Activated CD4-positive, alpha-beta T cell treated with anti-CD3 and anti-CD28 coated beads, Interleukin-2, amount 50 U/mL, for 16 hours (primary cell): ENCODE data around the gene OCA2.
"Not testable (repeated sequence)": the region's sequence is repeated elsewhere in the genome, so short reads cannot be mapped to it uniquely, and the experiment has no call there.

ENCODE experiments used
- DNase-seq: peaks from one replicate; pipeline ENCODE4 v3.0.0-alpha.2; 2020

The OCA2 gene

GRCh38 chr15:28021281-28022039, 77.7 kb downstream of the OCA2 start:
- no peak for DNase-seq

DNA sequence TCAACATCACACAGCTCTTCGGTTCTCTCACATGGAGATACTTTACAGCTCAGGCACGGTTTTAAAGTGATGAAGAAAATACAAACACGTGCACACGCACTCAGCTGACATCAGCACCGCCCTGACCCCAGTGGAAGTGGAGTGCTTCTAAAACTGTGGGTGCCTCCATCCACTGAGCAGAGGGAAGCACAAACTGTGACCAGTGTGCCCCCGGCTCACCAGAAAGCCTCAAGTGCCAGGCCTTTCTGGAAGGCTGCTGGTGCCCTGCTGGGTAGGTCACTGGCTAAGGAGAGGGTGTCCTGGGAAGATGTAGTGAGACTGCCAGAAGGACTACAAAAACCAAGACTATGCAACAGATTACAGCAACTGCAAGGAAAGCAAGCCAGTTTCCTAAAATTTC, 78.5 kb downstream of the OCA2 start:
- DNase-seq: no peak

GRCh38 chr15:28019594-28020309, 79.4 kb downstream of the OCA2 start:
- no peak for DNase-seq

- no peak for DNase-seq
Measured at GRCh38 chr15:28018291-28019044, 80.6 kb downstream of the OCA2 start.

DNA sequence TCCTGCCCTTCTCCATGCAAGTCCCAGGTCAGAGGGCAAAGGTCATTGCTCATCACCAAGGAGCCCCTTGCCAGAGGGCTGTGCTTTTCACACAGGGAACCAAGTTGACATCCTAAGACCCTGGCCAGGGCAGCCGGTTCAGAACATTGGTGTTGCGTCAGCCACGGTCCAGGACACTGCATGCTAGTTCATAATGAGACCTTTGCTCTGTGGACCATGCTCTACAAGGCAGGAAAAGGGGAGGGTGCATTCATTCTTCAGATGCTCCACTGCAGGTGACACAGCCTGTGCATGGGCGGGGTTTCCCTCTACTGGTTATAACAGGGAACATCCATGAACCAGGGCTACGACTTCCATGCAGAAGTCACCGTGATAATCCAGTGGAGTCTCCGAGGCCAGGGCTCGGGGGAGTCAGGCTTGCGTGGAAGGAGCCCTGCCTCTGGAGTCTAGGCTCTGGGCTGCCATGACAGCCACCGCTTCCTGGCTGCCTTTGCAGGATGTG, 81.6 kb downstream of the OCA2 start:
- DNase-seq: no peak

DNA sequence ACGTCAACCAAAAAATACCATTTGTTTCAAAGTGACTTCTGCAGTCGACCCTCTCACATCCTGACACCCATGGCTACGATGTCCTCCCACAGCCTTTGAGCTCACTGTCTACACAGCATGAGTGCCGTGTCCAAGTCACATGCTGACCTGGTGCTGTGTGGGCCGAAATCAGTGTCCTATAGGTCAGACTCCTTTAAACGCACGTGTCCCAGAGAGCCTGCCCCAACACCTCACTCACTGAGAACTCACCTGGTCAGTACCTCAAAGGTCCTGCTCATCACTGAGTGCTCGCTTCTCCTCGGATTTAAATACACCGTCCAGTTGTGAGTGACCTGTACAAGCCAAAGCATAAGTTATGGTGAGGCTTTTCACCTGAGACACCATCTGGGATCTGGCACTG, 83.3 kb downstream of the OCA2 start:
- no peak for DNase-seq

DNA sequence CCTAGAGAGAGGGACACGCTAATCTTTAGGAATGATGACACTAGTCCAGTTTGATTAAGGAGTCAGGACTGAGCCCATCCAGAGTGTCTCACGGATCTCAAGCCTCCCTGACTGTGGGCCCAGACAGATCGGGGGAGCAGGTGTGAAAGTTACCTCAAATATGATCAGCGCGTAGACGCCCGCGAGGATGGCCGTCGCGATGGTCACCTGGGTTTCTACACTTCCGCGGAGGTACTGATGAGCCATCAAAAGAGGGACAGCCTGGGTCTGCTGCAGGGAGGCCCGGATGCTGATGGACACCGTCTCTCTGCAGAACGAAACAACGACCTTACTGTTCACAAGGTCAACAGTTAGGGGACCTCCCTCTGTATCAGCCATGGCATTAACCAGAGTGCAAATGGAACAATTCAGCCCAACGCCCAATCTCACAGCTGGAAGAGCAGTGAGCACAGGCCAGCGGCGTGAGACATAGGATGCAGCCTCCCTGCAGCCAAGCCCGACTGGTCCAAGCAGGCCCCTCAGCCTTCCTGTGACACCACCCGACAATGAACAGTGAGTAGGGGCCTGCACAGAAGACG, 84.4 kb downstream of the OCA2 start:
- DNase-seq: no peak

DNA sequence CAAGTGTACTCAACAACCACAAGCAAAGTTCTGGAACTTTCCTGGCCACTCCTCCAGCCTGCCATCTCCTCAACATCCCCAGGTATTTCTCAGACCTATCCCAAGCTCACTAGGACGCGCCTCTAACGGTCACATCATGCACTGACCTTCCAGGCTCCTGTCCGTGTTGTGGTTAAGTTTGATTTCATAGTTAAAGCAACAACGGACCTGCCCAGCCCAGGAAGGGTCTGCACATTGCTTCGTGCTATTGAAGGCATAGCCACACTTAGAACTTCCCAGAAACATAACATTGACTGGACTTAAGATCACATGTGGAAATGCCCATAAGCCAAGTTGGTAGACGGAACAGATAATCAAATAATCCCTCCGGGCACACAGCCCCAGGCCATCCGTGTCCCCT, 85.1 kb downstream of the OCA2 start:
- DNase-seq: no peak

DNA sequence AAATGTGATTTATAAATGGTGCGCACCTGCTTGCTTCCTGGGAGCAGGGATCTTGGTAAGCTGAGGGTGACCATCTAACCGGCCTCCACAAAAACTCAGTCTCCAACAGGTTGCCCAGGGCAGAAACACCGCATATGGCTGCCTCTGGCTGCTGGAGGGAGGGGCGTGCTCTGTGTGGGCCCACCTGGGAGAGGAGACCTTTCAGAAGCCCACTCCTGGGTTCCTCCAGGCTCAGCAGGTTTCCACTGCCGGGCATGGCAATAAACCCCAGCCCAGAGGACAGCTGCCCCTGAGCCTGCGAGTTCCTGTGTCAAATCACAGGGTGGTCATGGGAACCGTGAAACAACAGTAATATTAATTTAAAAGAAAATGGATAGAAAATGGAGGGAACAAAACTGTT, 85.6 kb downstream of the OCA2 start:
- no peak for DNase-seq

DNA sequence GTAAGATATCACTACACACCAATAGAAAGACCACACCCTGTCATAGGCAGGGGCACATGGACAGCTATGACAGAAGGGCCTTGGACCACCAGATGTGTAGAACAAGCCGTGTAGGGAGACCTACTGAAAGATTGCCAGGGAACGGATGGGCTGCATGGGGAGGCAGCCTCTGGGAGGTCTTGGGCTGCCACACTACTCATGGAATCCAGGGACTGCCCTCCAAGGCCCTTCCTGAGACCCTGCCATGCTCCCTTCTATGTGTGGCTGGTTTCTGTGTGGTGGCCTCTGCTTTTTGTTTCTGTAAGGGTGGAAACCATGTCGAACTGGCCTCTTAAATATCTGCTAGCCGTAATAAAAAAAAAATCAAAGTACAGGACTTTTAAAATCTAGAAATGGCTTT, 86.9 kb downstream of the OCA2 start:
- DNase-seq: no peak

GRCh38 chr15:28008175-28008574, 90.9 kb downstream of the OCA2 start:
- DNase-seq: not testable (repeated sequence)

DNA sequence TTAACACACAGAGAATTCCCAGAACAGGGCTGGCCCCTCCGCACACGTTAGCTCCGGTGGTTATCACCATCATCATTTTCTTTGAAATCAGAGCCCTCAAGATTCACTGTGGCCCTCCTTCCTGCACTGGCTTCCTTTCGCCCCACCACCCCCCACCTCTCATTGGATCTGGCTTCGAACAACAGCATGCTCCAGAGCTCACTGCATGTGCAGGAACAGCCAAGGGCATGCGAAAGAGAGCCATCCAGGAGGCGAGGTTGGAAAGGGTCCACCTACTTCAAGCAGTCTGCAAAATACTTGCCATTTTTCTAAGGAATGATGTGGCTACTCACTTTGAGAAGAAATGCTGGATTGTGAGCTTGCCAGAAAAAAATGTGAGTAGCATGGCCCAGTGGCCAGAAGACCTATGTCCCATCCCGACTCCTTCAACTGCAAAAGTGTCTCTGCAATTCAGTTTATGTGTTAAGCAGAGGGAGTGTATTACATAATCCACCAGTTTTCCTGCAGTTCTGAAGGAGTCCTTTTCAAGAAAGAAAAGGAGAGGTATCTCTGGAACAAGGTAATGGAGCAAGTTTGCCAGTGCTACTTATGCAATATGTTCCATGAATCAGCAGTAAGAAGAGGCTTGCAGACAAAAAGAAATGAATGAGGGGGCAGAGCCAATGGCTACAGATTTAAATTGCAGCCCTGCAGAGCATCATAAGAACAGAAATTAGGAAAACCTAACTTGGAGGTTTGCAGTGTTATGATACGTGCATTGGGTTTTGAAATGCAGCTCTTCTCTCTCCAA, 92.8 kb downstream of the OCA2 start:
- DNase-seq: no peak

- no peak for DNase-seq
Measured at GRCh38 chr15:28005004-28005527, 94.0 kb downstream of the OCA2 start.

- DNase-seq: no peak
Measured at GRCh38 chr15:28004143-28005003, 94.7 kb downstream of the OCA2 start.

DNA sequence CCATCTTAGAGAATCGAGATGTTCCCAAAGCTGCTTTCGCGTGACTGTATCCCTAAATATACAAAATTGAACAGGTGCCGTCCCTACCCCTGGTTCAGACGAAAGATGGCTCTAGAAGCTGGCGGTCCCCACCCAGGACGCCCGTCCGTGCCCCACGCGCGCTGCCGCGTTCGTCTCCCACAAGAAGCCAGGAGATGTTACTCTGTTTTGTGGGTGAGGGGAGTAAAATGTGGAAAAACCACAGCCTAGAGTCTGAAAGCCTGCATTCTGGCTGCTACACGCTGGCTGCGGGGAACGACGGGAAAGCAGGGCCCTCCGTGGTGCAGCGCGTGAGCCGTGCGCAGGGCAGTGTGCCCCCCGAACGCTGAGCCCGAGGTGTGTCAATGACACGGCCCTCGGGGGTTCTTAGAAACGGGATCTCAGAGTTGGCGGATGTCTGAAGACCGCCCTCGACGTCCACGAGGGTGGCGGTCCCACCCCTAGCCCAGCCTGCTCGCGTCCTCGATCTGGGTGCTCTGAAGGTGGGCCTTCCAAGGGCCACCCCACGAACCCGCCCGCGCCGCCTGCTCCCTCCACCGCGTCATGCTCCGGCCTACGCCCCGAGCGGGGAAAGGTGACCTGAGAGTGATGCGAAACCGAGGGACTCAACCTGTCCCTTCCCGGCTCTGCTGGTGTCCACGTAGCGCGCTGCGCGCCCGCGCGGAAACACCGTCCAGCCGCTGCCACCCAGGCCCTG, 95.6 kb downstream of the OCA2 start:
- no peak for DNase-seq

DNA sequence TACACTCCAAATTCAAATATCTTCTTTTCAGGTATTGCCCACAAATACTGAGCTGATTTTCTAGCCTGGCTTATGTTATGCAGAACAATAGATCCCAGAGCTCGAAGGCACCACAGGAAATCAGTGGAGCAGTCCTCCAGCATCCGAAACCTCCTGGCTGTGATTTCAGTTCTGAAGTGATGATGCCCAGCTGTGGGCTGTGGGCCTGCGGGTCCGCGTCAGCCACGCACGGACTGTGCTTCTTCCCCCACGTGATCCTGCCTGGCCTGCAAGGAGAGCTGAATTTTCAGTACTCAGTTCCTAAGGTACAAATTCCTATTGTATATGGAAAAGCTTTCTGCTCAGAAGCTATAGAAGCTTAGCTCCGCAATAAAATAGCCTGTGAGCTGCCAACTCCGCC, 96.2 kb downstream of the OCA2 start:
- no peak for DNase-seq

- no peak for DNase-seq
Measured at GRCh38 chr15:28002136-28002861, 96.8 kb downstream of the OCA2 start.

GRCh38 chr15:28001641-28002040, 97.5 kb downstream of the OCA2 start:
- no peak for DNase-seq

DNA sequence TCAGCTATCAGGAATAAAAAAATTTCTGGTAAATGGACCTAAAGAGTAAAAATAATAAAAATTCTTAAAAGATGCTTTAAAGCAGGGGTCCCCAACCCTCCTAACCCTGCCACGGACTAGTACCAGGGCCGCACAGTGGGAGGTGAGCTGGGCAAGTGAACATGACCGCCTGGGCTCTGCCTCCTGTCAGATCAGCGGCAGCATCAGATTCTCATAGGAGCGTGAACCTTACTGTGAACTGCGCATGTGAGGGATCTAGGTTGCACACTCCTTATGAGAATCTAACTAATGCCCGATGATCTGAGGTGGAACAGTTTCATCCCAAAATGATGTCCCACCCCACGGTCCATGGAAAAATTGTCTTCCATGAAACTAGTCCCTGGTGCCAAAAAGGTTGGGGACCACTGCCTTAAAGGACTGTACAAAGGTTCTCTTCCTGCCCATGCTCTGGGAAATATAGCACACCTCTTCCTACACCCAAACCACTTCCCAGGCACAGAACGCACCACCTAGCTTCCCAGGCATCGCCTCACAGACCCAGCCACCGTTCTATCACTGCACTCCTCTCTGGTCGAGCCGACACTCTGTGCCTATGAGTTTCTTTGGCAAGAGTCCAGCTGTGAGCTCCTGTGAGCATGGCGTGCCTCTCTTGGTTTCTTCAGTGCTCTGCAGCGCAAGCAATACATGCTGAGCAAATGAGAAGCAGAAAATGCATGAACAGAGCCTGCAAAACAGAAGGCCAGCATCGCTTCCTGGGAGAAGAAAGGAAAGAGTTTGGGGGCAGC, 104.9 kb downstream of the OCA2 start:
- DNase-seq: no peak
